ENCODE data around the gene REEP1. TPM values are rescaled to one million over a fixed set of nuclear protein-coding genes. Genes with fewer than 3 reads are reported as not detected.
"Not testable (repeated sequence)": the region's sequence is repeated elsewhere in the genome, so short reads cannot be mapped to it uniquely, and the experiment has no call there.

The REEP1 gene
- polyA plus RNA-seq, 4 donors, result 5.9 to 16.8 (median 8.8) TPM

GRCh38 chr2:86358957-86359356, 21.5 kb upstream of the REEP1 start:
- H3K4me1 ChIP-seq (ENCODE audit: control insufficient read depth in 3 of 3, insufficient read depth in 2 of 3, low read depth in 1 of 3, low read length in 2 of 3), result peaks cover 0 to 25% (median 2%) of the 10 kb centered on the region in 3 donors
- H3K27ac ChIP-seq (ENCODE audit: low read depth in 1 of 3, low read length in 2 of 3), result no peak overlapping the region
- DNase-seq (no peak), FAIRE-seq (no peak)
- H3K4me3 ChIP-seq (ENCODE audit: low read depth in 1 of 3, low read length in 3 of 3), result no peak overlapping the region
- H3K9me3 ChIP-seq (ENCODE audit: control insufficient read depth in 2 of 2, insufficient read depth in 1 of 2, low read depth in 1 of 2, low read length in 1 of 2), result no peaks in the 10 kb centered on the region
- no peaks in the 10 kb centered on the region for H3K27me3 ChIP-seq (ENCODE audit: control insufficient read depth in 3 of 3, insufficient read depth in 3 of 3, low read length in 3 of 3)
- 64 to 87% (median 85%) methylated on average over 3 of the region's 3 CpGs for WGBS, 3 donors
- H3K36me3 ChIP-seq (ENCODE audit: control insufficient read depth in 3 of 3, insufficient read depth in 2 of 3, low read depth in 1 of 3, low read length in 3 of 3), result no peaks in the 10 kb centered on the region

DNA sequence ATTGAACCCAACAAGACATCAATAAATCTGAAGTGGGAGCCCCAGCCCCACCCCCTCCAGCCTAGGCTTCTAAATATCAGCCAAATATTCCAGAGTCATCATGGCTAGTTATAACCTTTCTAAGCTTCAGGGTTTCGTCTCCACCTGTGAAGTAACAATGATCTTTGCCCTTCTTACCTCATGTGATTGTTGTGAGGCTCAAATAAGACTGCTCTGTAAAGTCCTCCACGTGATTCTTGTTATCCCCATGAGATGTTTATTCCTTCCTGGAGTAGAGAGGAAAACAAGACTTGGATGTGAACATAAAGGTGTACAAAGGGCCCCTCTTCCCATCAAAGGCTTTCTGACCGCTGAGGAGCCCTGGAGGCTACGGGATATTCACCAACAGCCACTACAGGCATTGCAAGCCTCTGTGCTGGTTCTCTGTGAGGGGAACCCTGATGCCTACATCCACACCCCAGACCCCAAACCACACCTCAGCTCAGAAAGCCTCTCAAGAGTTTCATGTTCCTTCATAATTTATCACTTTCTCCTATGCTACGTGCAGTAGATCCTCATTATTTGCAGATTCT, 20.1 kb upstream of the REEP1 start:
- no peaks in the 10 kb centered on the region for H3K36me3 ChIP-seq (ENCODE audit: control insufficient read depth in 3 of 3, insufficient read depth in 2 of 3, low read depth in 1 of 3, low read length in 3 of 3)
- peaks cover 0 to 25% (median 2%) of the 10 kb centered on the region in 3 donors for H3K4me1 ChIP-seq (ENCODE audit: control insufficient read depth in 3 of 3, insufficient read depth in 2 of 3, low read depth in 1 of 3, low read length in 2 of 3)
- DNase-seq, result peak; percentile 89 to 94
- WGBS, 3 donors, result 18 to 49% (median 45%) methylated on average over 5 of the region's 5 CpGs
- H3K4me3 ChIP-seq (ENCODE audit: low read depth in 1 of 3, low read length in 3 of 3), result no peak overlapping the region
- no peaks in the 10 kb centered on the region for H3K27me3 ChIP-seq (ENCODE audit: control insufficient read depth in 3 of 3, insufficient read depth in 3 of 3, low read length in 3 of 3)
- no peak for FAIRE-seq
- H3K9me3 ChIP-seq (ENCODE audit: control insufficient read depth in 2 of 2, insufficient read depth in 1 of 2, low read depth in 1 of 2, low read length in 1 of 2), result no peaks in the 10 kb centered on the region
- peak overlapping the region in 1 of 3 donors; percentile 80 for H3K27ac ChIP-seq (ENCODE audit: low read depth in 1 of 3, low read length in 2 of 3)

GRCh38 chr2:86352727-86353221, 15.3 kb upstream of the REEP1 start:
- no peak overlapping the region for H3K27ac ChIP-seq (ENCODE audit: low read depth in 1 of 3, low read length in 2 of 3)
- no peak for DNase-seq

DNA sequence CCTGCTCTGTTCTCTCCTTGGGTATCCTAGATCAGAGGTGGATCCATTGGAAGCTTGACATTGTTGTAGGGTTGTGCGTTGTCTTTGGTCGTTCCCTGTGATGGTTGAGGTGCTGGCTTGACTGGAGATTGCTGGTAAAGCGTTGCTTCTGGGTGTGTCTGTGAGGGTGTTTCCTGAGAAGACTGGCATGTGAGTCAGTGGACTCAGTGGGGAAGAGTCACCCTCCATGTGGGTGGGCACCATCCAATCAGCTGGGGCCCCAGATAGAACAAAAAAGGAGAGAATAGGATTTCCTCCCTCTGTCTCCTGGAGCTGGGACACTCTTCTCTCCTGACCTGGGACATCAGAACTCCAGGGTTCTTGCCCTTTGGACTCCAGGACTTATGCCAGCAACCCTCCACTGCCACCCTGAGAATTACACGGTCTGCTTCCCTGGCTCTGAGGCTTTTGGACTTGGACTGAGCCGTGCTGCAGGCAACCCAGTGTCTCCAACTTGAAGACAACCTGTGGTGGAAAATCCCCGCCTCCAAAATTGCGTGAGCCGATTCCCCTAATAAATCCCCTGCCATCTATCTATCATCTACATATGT, 14.8 kb upstream of the REEP1 start:
- no peaks in the 10 kb centered on the region for H3K36me3 ChIP-seq (ENCODE audit: control insufficient read depth in 3 of 3, insufficient read depth in 2 of 3, low read depth in 1 of 3, low read length in 3 of 3)
- peaks cover 0 to 9% (median 0%) of the 10 kb centered on the region in 3 donors for H3K4me1 ChIP-seq (ENCODE audit: control insufficient read depth in 3 of 3, insufficient read depth in 2 of 3, low read depth in 1 of 3, low read length in 2 of 3)
- H3K27ac ChIP-seq (ENCODE audit: low read depth in 1 of 3, low read length in 2 of 3), result no peak overlapping the region
- no peak for FAIRE-seq
- DNase-seq, result peak in 1 of 2 donors; percentile 88
- peaks cover 0 to 6% (median 0%) of the 10 kb centered on the region in 3 donors for H3K27me3 ChIP-seq (ENCODE audit: control insufficient read depth in 3 of 3, insufficient read depth in 3 of 3, low read length in 3 of 3)
- no peak overlapping the region for H3K4me3 ChIP-seq (ENCODE audit: low read depth in 1 of 3, low read length in 3 of 3)
- no peaks in the 10 kb centered on the region for H3K9me3 ChIP-seq (ENCODE audit: control insufficient read depth in 2 of 2, insufficient read depth in 1 of 2, low read depth in 1 of 2, low read length in 1 of 2)
- WGBS, 3 donors, result 29 to 67% (median 31%) methylated on average over 8 of the region's 8 CpGs

More at GRCh38 chr2:86352727-86353221, 15.3 kb upstream of the REEP1 start:
- H3K27me3 ChIP-seq (ENCODE audit: control insufficient read depth in 3 of 3, insufficient read depth in 3 of 3, low read length in 3 of 3), result peaks cover 0 to 1% (median 0%) of the 10 kb centered on the region in 3 donors
- no peak for FAIRE-seq
- no peaks in the 10 kb centered on the region for H3K9me3 ChIP-seq (ENCODE audit: control insufficient read depth in 2 of 2, insufficient read depth in 1 of 2, low read depth in 1 of 2, low read length in 1 of 2)
- H3K4me3 ChIP-seq (ENCODE audit: low read depth in 1 of 3, low read length in 3 of 3), result no peak overlapping the region
- H3K4me1 ChIP-seq (ENCODE audit: control insufficient read depth in 3 of 3, insufficient read depth in 2 of 3, low read depth in 1 of 3, low read length in 2 of 3), result peaks cover 0 to 14% (median 2%) of the 10 kb centered on the region in 3 donors
- no peaks in the 10 kb centered on the region for H3K36me3 ChIP-seq (ENCODE audit: control insufficient read depth in 3 of 3, insufficient read depth in 2 of 3, low read depth in 1 of 3, low read length in 3 of 3)
- 47 to 71% (median 56%) methylated on average over 4 of the region's 4 CpGs for WGBS, 3 donors

DNA sequence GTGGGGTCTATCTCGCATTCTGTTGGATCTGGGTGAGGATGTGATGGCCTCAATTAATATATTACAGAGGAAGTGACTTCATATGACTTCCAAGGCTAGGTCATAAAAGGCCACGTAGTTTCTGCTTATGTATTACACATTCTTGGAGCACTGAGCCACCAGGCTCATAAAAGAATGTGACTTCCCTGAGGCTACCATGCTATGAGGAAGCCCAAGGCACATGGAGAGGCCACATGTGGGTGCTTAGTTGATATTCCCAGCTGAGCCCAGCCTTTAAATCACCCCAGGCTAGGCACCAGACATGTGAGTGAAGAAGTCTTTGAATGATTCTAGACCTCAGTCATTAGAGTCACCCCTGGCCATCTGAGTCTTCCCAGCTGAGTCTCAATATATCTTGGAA, 13.3 kb upstream of the REEP1 start:
- H3K9me3 ChIP-seq (ENCODE audit: control insufficient read depth in 2 of 2, insufficient read depth in 1 of 2, low read depth in 1 of 2, low read length in 1 of 2), result no peaks in the 10 kb centered on the region
- FAIRE-seq, result no peak
- H3K4me1 ChIP-seq (ENCODE audit: control insufficient read depth in 3 of 3, insufficient read depth in 2 of 3, low read depth in 1 of 3, low read length in 2 of 3), result no peaks in the 10 kb centered on the region
- no peak overlapping the region for H3K27ac ChIP-seq (ENCODE audit: low read depth in 1 of 3, low read length in 2 of 3)
- peaks cover 0 to 7% (median 0%) of the 10 kb centered on the region in 3 donors for H3K27me3 ChIP-seq (ENCODE audit: control insufficient read depth in 3 of 3, insufficient read depth in 3 of 3, low read length in 3 of 3)
- H3K36me3 ChIP-seq (ENCODE audit: control insufficient read depth in 3 of 3, insufficient read depth in 2 of 3, low read depth in 1 of 3, low read length in 3 of 3), result no peaks in the 10 kb centered on the region
- DNase-seq, result no peak
- no peak overlapping the region for H3K4me3 ChIP-seq (ENCODE audit: low read depth in 1 of 3, low read length in 3 of 3)
- WGBS, 3 donors, result 83 to 87% (median 83%) methylated on average over 2 of the region's 2 CpGs

- no peak for FAIRE-seq
- no peaks in the 10 kb centered on the region for H3K4me1 ChIP-seq (ENCODE audit: control insufficient read depth in 3 of 3, insufficient read depth in 2 of 3, low read depth in 1 of 3, low read length in 2 of 3)
- H3K27me3 ChIP-seq (ENCODE audit: control insufficient read depth in 3 of 3, insufficient read depth in 3 of 3, low read length in 3 of 3), result peaks cover 0 to 7% (median 0%) of the 10 kb centered on the region in 3 donors
- no peak overlapping the region for H3K27ac ChIP-seq (ENCODE audit: low read depth in 1 of 3, low read length in 2 of 3)
- no peaks in the 10 kb centered on the region for H3K9me3 ChIP-seq (ENCODE audit: control insufficient read depth in 2 of 2, insufficient read depth in 1 of 2, low read depth in 1 of 2, low read length in 1 of 2)
- no peaks in the 10 kb centered on the region for H3K36me3 ChIP-seq (ENCODE audit: control insufficient read depth in 3 of 3, insufficient read depth in 2 of 3, low read depth in 1 of 3, low read length in 3 of 3)
- 86 to 88% (median 86%) methylated on average over 7 of the region's 7 CpGs for WGBS, 3 donors
- DNase-seq, result no peak
- H3K4me3 ChIP-seq (ENCODE audit: low read depth in 1 of 3, low read length in 3 of 3), result no peak overlapping the region
These were observed 10.0 kb upstream of the REEP1 start for GRCh38 chr2:86347401-86347800.

DNA sequence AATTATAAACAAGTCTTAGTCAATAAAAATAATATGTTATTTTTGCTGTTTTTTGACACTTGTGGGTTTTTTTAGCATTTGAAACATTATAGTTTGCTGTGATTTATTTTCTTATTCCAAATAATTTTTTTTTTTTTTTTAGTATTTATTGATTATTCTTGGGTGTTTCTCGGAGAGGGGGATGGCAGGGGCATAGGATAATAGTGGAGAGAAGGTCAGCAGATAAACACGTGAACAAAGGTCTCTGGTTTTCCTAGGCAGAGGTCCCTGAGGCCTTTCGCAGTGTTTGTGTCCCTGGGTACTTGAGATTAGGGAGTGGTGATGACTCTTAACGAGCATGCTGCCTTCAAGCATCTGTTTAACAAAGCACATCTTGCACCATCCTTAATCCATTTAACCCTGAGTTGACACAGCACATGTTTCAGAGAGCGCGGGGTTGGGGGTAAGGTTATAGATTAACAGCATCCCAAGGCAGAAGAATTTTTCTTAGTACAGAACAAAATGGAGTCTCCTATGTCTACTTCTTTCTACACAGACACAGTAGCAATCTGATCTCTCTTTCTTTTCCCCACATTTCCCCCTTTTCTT, 8.5 kb upstream of the REEP1 start:
- not testable (repeated sequence) for H3K27ac ChIP-seq (ENCODE audit: low read depth in 1 of 3, low read length in 2 of 3); H3K4me1 ChIP-seq (ENCODE audit: control insufficient read depth in 3 of 3, insufficient read depth in 2 of 3, low read depth in 1 of 3, low read length in 2 of 3); DNase-seq; H3K27me3 ChIP-seq (ENCODE audit: control insufficient read depth in 3 of 3, insufficient read depth in 3 of 3, low read length in 3 of 3); H3K4me3 ChIP-seq (ENCODE audit: low read depth in 1 of 3, low read length in 3 of 3); H3K9me3 ChIP-seq (ENCODE audit: control insufficient read depth in 2 of 2, insufficient read depth in 1 of 2, low read depth in 1 of 2, low read length in 1 of 2); H3K36me3 ChIP-seq (ENCODE audit: control insufficient read depth in 3 of 3, insufficient read depth in 2 of 3, low read depth in 1 of 3, low read length in 3 of 3); FAIRE-seq
- 49 to 55% (median 54%) methylated on average over 5 to 6 of the region's 6 CpGs for WGBS, 3 donors

DNA sequence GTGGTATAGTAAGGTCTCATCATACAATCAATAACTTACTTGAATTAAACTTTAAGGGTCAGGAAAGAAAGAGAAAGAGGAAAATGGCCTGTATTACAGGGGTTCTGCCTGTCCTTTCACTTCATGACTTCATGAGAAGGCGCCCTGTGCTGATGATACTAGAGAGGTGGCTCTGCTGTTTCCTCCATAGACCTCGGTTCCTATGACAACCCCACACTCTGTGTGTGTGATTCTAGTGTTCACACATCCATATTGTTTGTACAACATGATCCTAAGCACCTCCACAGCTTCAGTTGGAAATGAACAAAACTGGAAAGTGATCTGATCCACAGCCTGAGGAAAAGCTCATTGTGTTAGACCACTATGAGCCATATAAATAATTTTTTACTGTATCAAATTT, 7.0 kb upstream of the REEP1 start:
- H3K4me1 ChIP-seq (ENCODE audit: control insufficient read depth in 3 of 3, insufficient read depth in 2 of 3, low read depth in 1 of 3, low read length in 2 of 3), result no peaks in the 10 kb centered on the region
- 65 to 80% (median 78%) methylated on average over 2 of the region's 2 CpGs for WGBS, 3 donors
- H3K27me3 ChIP-seq (ENCODE audit: control insufficient read depth in 3 of 3, insufficient read depth in 3 of 3, low read length in 3 of 3), result peaks cover 0 to 11% (median 4%) of the 10 kb centered on the region in 3 donors
- no peak for FAIRE-seq
- peaks cover 0 to 6% of the 10 kb centered on the region in 2 donors for H3K9me3 ChIP-seq (ENCODE audit: control insufficient read depth in 2 of 2, insufficient read depth in 1 of 2, low read depth in 1 of 2, low read length in 1 of 2)
- H3K36me3 ChIP-seq (ENCODE audit: control insufficient read depth in 3 of 3, insufficient read depth in 2 of 3, low read depth in 1 of 3, low read length in 3 of 3), result no peaks in the 10 kb centered on the region
- DNase-seq, result no peak
- no peak overlapping the region for H3K27ac ChIP-seq (ENCODE audit: low read depth in 1 of 3, low read length in 2 of 3)
- no peak overlapping the region for H3K4me3 ChIP-seq (ENCODE audit: low read depth in 1 of 3, low read length in 3 of 3)

All from small intestine (tissue), 7 donors.